WTC11 (cell line): ENCODE data around the gene CNDP1. TPM values are rescaled to one million over a fixed set of nuclear protein-coding genes. Genes with fewer than 3 reads are reported as not detected.
A peak's percentile ranks its signal among the peaks of the same experiment; 100 is the strongest.

Experiments used
- ATAC-seq: fragments of 200-7000 bp; cut with Tn5 transposase; 2 replicates; pipeline ENCODE4 v1.10.0; 2021; ENCODE audit warnings: mild to moderate bottlenecking, moderate library complexity
- CTCF ChIA-PET: fragments of 300-600 bp; sonication (Branson Sonifier 250); formaldehyde crosslinking; loops from one replicate; lab custom pipeline; 2021; ENCODE audit warnings: antibody characterized with exemption; lab: Charles Lee
- POLR2A ChIA-PET: fragments of 350-600 bp; sonication (Branson Sonifier 250); formaldehyde crosslinking; loops from one replicate; lab custom pipeline; 2021; ENCODE audit warnings: antibody characterized with exemption; lab: Charles Lee
- DNase-seq: peaks from one replicate; pipeline ENCODE4 v3.0.0; 2021; ENCODE audit warnings: low spot score
- H3K27ac Mint-ChIP-seq: 2 replicates; pipeline ENCODE4 v1.8.0; 2021; ENCODE audit warnings: mixed read lengths
- H3K27me3 Mint-ChIP-seq: 2 replicates; pipeline ENCODE4 v1.8.0; 2021; ENCODE audit warnings: low read depth, mild to moderate bottlenecking, moderate library complexity, mixed read lengths
- H3K36me3 Mint-ChIP-seq: 2 replicates; pipeline ENCODE4 v1.8.0; 2021; ENCODE audit warnings: mixed read lengths
- H3K4me1 Mint-ChIP-seq: 2 replicates; pipeline ENCODE4 v1.8.0; 2022; ENCODE audit warnings: mixed read lengths
- H3K4me3 Mint-ChIP-seq: 2 replicates; pipeline ENCODE4 v1.8.0; 2021; ENCODE audit warnings: mild to moderate bottlenecking, moderate library complexity, mixed read lengths
- H3K9me3 Mint-ChIP-seq: 2 replicates; pipeline ENCODE4 v1.8.0; 2021; ENCODE audit warnings: mixed read lengths
- ATF1 ChIP-seq: sonication (generic); formaldehyde crosslinking; IDR thresholded peaks from 2 replicates; pipeline ENCODE4 v1.8.1; 2023; ENCODE audit warnings: mild to moderate bottlenecking, moderate library complexity, missing genetic modification reagents
- E2F5 ChIP-seq: sonication (generic); formaldehyde crosslinking; IDR thresholded peaks from 2 replicates; pipeline ENCODE4 v1.8.1; 2022; ENCODE audit warnings: mild to moderate bottlenecking, moderate library complexity, missing genetic modification reagents
- FOXJ3 ChIP-seq: sonication (generic); formaldehyde crosslinking; IDR thresholded peaks from 2 replicates; pipeline ENCODE4 v1.9.0; 2021; ENCODE audit warnings: missing genetic modification reagents, mild to moderate bottlenecking, borderline replicate concordance
- GABPB1 ChIP-seq: sonication (generic); formaldehyde crosslinking; IDR thresholded peaks from 2 replicates; pipeline ENCODE4 v1.8.1; 2023; ENCODE audit warnings: mild to moderate bottlenecking, missing genetic modification reagents
- MAX ChIP-seq: sonication (generic); formaldehyde crosslinking; IDR thresholded peaks from 2 replicates; pipeline ENCODE4 v1.8.0; 2022; ENCODE audit warnings: mild to moderate bottlenecking, missing genetic modification reagents
- RORB ChIP-seq: fragments of 250-450 bp; sonication (Bioruptor Pico); IDR thresholded peaks from 2 replicates; pipeline ENCODE4 v1.9.0; 2021; ENCODE audit warnings: mild to moderate bottlenecking
- ZBTB43 ChIP-seq: sonication (generic); formaldehyde crosslinking; IDR thresholded peaks from 2 replicates; pipeline ENCODE4 v1.8.1; 2023; ENCODE audit warnings: mild to moderate bottlenecking, missing genetic modification reagents
- ZNF219 ChIP-seq: sonication (generic); formaldehyde crosslinking; IDR thresholded peaks from 2 replicates; pipeline ENCODE4 v1.8.0; 2023; ENCODE audit warnings: missing genetic modification reagents, mild to moderate bottlenecking, borderline replicate concordance
- ZNF232 ChIP-seq: sonication (generic); formaldehyde crosslinking; IDR thresholded peaks from 2 replicates; pipeline ENCODE4 v1.8.0; 2022; ENCODE audit warnings: mild to moderate bottlenecking, missing genetic modification reagents
- ZNF416 ChIP-seq: fragments of 250-450 bp; sonication (Bioruptor Pico); IDR thresholded peaks from 2 replicates; pipeline ENCODE4 v1.9.0; 2021; ENCODE audit warnings: mild to moderate bottlenecking, inconsistent platforms
- ZNF512 ChIP-seq: sonication (generic); formaldehyde crosslinking; IDR thresholded peaks from 2 replicates; pipeline ENCODE4 v1.8.1; 2022; ENCODE audit warnings: missing genetic modification reagents, borderline replicate concordance
- total RNA-seq: library from RNA; stranded (reverse); gene quantifications from 3 replicates; pipeline ENCODE4 v1.2.3, GENCODE V29; 2021
- TF ChIP-seq, protein P1 (sequence below): sonication (generic); formaldehyde crosslinking; IDR thresholded peaks from 2 replicates; pipeline ENCODE4 v1.8.1; 2023; ENCODE audit warnings: mild to moderate bottlenecking, moderate library complexity, missing genetic modification reagents

The CNDP1 gene
- total RNA-seq, 1 experiment from 2014 or later, result 0.28 TPM

DNA sequence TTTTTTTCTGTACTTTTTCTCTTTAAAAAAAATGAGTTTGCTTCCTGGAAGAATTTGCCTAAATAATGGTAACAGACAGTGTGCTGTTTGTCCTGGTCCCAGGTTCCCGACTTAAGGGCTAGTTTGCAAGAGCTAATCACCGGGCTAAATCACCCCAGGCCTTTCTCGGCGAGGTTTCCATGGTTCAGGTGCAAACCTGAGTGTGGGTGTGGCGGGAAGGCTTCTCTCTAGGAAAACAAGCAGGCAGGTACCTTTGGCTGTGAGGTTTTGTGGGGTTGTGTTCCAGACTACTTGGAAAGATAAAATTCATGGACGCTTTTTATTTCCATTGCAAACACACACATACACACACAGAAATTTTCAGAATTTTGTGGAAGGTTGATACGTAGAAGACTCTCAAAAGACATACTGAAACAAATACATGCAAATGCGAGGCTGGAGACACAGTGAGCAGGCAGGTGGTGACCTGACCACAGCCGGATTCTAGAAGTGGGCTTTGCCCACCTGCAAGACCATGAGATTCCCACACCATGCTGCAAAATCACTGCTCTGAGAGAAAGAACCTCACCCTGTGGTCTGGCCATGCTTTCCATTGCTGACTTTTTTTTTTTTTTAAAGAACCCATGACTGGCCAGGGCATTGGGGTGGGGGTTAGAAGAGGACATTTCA, 815 bp downstream of the CNDP1 start (continued):
- TF ChIP-seq ZBTB43 (CRISPR knock-in tag) (no peak), E2F5 (no peak), RORB (CRISPR knock-in tag) (no peak), ZNF219 (CRISPR knock-in tag) (no peak), ATF1 (CRISPR knock-in tag) (no peak)
- TF ChIP-seq, protein P1, sequence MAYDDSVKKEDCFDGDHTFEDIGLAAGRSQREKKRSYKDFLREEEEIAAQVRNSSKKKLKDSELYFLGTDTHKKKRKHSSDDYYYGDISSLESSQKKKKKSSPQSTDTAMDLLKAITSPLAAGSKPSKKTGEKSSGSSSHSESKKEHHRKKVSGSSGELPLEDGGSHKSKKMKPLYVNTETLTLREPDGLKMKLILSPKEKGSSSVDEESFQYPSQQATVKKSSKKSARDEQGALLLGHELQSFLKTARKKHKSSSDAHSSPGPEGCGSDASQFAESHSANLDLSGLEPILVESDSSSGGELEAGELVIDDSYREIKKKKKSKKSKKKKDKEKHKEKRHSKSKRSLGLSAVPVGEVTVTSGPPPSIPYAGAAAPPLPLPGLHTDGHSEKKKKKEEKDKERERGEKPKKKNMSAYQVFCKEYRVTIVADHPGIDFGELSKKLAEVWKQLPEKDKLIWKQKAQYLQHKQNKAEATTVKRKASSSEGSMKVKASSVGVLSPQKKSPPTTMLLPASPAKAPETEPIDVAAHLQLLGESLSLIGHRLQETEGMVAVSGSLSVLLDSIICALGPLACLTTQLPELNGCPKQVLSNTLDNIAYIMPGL (CRISPR knock-in tag), result no peak

GRCh38 chr18:74539289-74539688, 5.0 kb downstream of the CNDP1 start:
- H3K9me3 Mint-ChIP-seq, result peaks cover 18% of the 10 kb centered on the region
- no peak overlapping the region for H3K4me3 Mint-ChIP-seq
- H3K4me1 Mint-ChIP-seq, result 0 out of 2 replicates have a peak, but pooled peaks cover 4% of the 10 kb centered on the region
- CTCF ChIA-PET, result interaction anchor here (1.8 kb wide), 1 partner anchor 13 kb away, joined by 14 read pairs; no protein-coding TSS in a partner anchor
- ATAC-seq (no peak), DNase-seq (no peak)
- POLR2A ChIA-PET, result no interaction called here
- no peaks in the 10 kb centered on the region for H3K36me3 Mint-ChIP-seq
- no peak for TF ChIP-seq ZNF232 (CRISPR knock-in tag)
- no peak for TF ChIP-seq ZNF512
- H3K27ac Mint-ChIP-seq, result no peak overlapping the region
- H3K27me3 Mint-ChIP-seq, result no peaks in the 10 kb centered on the region

DNA sequence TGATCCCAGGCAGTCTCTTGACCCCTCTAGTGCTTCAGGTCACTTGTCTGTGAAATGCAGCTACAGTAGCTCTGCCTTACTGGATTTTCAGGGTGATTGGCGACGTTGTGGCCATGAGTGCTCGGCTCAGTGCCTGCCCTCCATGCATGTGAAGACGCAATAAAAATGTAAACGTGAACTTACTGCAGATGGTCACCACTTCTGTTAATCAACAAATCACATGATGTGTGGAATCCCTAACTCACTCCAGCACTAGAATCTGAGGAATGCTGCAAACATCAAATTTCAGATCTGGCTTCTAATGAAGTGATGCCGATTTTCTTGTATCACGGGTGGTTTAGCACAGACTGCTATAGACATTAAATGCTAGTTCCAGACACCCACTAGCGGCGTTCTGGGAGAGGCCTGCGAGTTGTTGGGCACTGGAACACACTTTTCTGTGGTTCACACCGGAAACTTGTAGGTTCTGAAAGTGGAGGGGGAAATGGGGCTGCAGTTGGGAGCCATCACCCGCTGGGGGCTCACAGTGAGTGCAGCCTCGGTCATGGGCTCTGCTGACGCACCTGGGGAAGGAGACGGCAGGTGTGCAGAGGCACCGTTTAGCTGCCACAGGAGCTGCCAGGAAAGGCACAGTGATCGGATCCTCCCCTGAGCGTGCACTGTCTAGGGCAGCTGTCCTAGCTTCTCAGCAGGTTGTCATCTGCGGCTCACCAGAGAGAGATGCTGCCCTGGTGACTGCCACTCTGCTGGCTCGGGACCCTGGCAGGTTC, 6.5 kb downstream of the CNDP1 start:
- TF ChIP-seq MAX (CRISPR knock-in tag) (no peak), ZNF416 (CRISPR knock-in tag) (no peak)
- H3K9me3 Mint-ChIP-seq, result peaks cover 16% of the 10 kb centered on the region
- POLR2A ChIA-PET, result interaction anchor here (0.6 kb wide), 1 partner anchor 290 kb away, joined by 4 read pairs; no protein-coding TSS in a partner anchor
- no peak overlapping the region for H3K4me3 Mint-ChIP-seq
- CTCF ChIA-PET, result no interaction called here
- no peaks in the 10 kb centered on the region for H3K36me3 Mint-ChIP-seq
- H3K27ac Mint-ChIP-seq, result no peak overlapping the region
- H3K4me1 Mint-ChIP-seq, result no peaks in the 10 kb centered on the region
- DNase-seq (no peak), ATAC-seq (no peak)
- no peaks in the 10 kb centered on the region for H3K27me3 Mint-ChIP-seq

DNA sequence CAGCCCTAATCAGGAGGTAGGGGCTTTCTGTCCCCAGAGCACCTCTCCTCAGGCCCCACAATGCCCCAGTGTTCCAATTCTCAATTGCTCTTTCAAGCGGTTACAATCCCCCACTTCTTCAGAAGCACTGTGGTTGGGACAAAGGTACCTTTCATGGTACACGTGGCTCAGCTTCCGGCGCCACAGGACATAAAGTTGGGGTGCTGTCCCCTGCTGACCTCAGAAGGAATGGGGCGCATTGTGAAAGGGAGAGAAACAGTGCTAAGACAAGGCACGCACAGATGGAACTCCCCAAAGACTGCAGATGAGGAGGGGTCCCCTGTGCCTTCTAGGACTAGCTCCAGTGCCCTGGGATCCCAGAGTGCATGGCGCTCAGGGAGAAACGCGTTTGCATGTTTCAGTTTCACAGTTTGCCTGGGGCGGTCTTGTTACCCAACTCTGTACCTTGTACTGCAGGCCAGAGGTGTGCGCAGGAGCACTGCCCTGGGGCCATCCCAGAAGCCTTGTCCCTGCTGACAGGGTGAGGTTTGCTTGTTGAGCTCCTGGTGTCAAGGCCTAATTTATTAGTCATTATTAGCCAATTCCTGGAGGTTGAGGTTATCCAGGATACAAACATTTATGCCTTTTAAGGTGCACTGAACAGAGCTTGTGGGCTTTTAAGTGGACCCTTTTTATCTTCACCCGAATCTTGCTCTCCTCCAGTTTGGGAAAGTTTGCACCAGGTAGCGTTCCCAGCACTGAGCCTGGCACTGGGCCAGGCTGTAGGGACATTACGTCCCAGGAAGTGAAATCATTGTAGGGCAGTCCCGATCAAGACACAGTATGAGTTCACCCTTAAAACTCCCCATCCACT, 7.6 kb downstream of the CNDP1 start:
- TF ChIP-seq FOXJ3 (CRISPR knock-in tag), result no peak
- TF ChIP-seq GABPB1, result peak; percentile 63
- ChIA-PET POLR2A (interaction anchor here (0.6 kb wide), 1 partner anchor 291 kb away, joined by 4 read pairs; no protein-coding TSS in a partner anchor), CTCF (no interaction called here)
- DNase-seq, result no peak
- no peak for ATAC-seq
- Mint-ChIP-seq H3K27ac (no peak overlapping the region), H3K36me3 (peaks cover under 1% of the 10 kb centered on the region; the same call in 1 of the 2 replicates), H3K27me3 (no peaks in the 10 kb centered on the region), H3K9me3 (peaks cover 13% of the 10 kb centered on the region), H3K4me1 (no peaks in the 10 kb centered on the region), H3K4me3 (no peak overlapping the region)
